Measurements from ENCODE around the gene FEN1. TPM values are rescaled to one million over a fixed set of nuclear protein-coding genes. Genes with fewer than 3 reads are reported as not detected.

The FEN1 gene
- total and polyA plus RNA-seq, 2 of the 13 experiments (the other 11 are each of a cell fraction or from before 2014, with no cell fraction given) = 12.4 to 102 TPM

DNA sequence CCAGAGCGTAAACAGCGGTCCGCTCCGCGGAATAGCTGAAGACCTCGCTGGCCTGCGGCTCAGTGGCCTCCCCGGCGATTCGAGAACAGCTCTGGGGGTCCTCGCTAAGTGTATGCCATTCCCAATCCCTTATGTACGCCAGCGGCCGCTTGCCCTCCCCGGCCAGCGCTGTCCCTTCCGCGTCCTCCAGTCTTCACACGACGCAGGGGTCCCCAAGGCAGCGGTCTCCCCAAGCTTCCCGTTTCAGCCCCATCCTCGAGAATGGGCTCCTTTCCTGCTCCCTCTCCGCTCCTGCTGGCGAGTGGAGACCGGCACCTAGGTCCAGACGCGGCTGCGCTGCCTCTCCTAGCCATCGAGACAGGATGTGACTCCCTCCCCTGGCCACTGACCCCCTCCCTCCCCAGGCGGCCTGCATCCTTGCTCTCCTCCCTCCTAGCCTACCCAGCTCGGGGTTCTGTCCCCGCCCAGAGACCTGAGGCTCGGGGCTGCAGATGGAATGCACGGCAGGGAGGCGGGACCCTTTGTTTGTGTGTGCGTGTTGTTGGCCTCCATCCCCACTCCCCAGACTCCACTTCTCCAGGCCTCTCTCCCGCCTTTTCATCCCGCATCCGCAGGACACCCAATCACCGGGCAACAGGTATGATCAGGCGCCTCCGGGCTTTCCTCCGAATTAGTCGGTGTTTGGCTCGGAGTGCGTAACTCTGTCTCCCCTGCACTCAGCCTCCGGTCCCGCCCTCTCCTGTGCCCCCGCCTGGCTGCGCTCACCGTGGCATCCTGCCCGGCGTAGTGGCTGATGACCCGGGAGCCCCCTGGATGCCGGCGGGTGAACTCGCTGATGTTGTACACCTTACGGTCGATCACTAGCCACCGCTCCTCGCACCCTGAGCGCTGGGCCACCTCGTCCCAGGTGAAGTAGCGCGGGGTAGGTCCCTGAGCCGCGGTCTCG is 23.4 kb downstream of the FEN1 start (continued):
- TF ChIP-seq, protein P1, sequence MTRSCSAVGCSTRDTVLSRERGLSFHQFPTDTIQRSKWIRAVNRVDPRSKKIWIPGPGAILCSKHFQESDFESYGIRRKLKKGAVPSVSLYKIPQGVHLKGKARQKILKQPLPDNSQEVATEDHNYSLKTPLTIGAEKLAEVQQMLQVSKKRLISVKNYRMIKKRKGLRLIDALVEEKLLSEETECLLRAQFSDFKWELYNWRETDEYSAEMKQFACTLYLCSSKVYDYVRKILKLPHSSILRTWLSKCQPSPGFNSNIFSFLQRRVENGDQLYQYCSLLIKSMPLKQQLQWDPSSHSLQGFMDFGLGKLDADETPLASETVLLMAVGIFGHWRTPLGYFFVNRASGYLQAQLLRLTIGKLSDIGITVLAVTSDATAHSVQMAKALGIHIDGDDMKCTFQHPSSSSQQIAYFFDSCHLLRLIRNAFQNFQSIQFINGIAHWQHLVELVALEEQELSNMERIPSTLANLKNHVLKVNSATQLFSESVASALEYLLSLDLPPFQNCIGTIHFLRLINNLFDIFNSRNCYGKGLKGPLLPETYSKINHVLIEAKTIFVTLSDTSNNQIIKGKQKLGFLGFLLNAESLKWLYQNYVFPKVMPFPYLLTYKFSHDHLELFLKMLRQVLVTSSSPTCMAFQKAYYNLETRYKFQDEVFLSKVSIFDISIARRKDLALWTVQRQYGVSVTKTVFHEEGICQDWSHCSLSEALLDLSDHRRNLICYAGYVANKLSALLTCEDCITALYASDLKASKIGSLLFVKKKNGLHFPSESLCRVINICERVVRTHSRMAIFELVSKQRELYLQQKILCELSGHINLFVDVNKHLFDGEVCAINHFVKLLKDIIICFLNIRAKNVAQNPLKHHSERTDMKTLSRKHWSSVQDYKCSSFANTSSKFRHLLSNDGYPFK (CRISPR knock-in tag; IDR thresholded peaks at IDR 0.05; ENCODE audit: borderline replicate concordance) = peak; percentile 56; the same call in 1 of the 2 replicates
- no peak for TF ChIP-seq ATRX (CRISPR knock-in tag; IDR thresholded peaks at IDR 0.05; ENCODE audit: borderline replicate concordance)
- no peak for TF ChIP-seq TSC22D2 (CRISPR knock-in tag; IDR thresholded peaks at IDR 0.05; ENCODE audit: borderline replicate concordance)
- 0 out of 2 replicates have a peak, but pooled peaks have one; percentile 3 for TF ChIP-seq PHF21A (CRISPR knock-in tag; IDR thresholded peaks at IDR 0.05)
- TF ChIP-seq ZKSCAN1 (IDR thresholded peaks at IDR 0.05; ENCODE audit: low read length) = no peak
- TF ChIP-seq FOXA3 (CRISPR knock-in tag; IDR thresholded peaks at IDR 0.05) = no peak
- TF ChIP-seq CENPBD1 (CRISPR knock-in tag; IDR thresholded peaks at IDR 0.05; ENCODE audit: borderline replicate concordance, low read depth) = no peak
- TF ChIP-seq ZNF180 (CRISPR knock-in tag; IDR thresholded peaks at IDR 0.05; ENCODE audit: borderline replicate concordance, low read depth) = no peak
- TF ChIP-seq MTA3 (CRISPR knock-in tag; IDR thresholded peaks at IDR 0.05) = no peak
- TF ChIP-seq, protein P2, sequence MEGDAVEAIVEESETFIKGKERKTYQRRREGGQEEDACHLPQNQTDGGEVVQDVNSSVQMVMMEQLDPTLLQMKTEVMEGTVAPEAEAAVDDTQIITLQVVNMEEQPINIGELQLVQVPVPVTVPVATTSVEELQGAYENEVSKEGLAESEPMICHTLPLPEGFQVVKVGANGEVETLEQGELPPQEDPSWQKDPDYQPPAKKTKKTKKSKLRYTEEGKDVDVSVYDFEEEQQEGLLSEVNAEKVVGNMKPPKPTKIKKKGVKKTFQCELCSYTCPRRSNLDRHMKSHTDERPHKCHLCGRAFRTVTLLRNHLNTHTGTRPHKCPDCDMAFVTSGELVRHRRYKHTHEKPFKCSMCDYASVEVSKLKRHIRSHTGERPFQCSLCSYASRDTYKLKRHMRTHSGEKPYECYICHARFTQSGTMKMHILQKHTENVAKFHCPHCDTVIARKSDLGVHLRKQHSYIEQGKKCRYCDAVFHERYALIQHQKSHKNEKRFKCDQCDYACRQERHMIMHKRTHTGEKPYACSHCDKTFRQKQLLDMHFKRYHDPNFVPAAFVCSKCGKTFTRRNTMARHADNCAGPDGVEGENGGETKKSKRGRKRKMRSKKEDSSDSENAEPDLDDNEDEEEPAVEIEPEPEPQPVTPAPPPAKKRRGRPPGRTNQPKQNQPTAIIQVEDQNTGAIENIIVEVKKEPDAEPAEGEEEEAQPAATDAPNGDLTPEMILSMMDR (CRISPR knock-in tag; IDR thresholded peaks at IDR 0.05) = no peak
- TF ChIP-seq RFX3 (CRISPR knock-in tag; IDR thresholded peaks at IDR 0.05) = no peak
- no peak for TF ChIP-seq ZBTB7B (CRISPR knock-in tag; IDR thresholded peaks at IDR 0.05)
- TF ChIP-seq ZNF639 (CRISPR knock-in tag; conservative IDR thresholded peaks at IDR 0.05) = no peak
- TF ChIP-seq AGO2 (optimal IDR thresholded peaks at IDR 0.05; ENCODE audit: low read depth, low read length) = peak; percentile 51
- TF ChIP-seq RFXANK (CRISPR knock-in tag; IDR thresholded peaks at IDR 0.05) = no peak
- no peak for TF ChIP-seq ZUFSP (CRISPR knock-in tag; IDR thresholded peaks at IDR 0.05; ENCODE audit: borderline replicate concordance)
- TF ChIP-seq ZNF878 (CRISPR knock-in tag; IDR thresholded peaks at IDR 0.05) = no peak; the same call in 1 of the 2 replicates
- no peak for TF ChIP-seq ZSCAN22 (CRISPR knock-in tag; IDR thresholded peaks at IDR 0.05)
- TF ChIP-seq ZNF766 (CRISPR knock-in tag; IDR thresholded peaks at IDR 0.05; ENCODE audit: borderline replicate concordance) = 0 out of 2 replicates have a peak, but pooled peaks have one; percentile 84
- TF ChIP-seq ZNF557 (CRISPR knock-in tag; IDR thresholded peaks at IDR 0.05) = no peak
- TF ChIP-seq NPAS2 (CRISPR knock-in tag; IDR thresholded peaks at IDR 0.05; ENCODE audit: borderline replicate concordance) = no peak; the same call in 1 of the 2 replicates
- TF ChIP-seq SIN3B (IDR thresholded peaks at IDR 0.05; ENCODE audit: low read length) = no peak
